HG03571 (cell line): ENCODE data around the gene PPP1R37.
A peak's percentile ranks its signal among the peaks of the same experiment; 100 is the strongest.

Experiments
- ATAC-seq: cut with Tn5 transposase; IDR thresholded peaks from one replicate; pipeline ENCODE4 v1.9.1; 2021; ENCODE audit not compliant: unreplicated experiment

Gene PPP1R37

DNA sequence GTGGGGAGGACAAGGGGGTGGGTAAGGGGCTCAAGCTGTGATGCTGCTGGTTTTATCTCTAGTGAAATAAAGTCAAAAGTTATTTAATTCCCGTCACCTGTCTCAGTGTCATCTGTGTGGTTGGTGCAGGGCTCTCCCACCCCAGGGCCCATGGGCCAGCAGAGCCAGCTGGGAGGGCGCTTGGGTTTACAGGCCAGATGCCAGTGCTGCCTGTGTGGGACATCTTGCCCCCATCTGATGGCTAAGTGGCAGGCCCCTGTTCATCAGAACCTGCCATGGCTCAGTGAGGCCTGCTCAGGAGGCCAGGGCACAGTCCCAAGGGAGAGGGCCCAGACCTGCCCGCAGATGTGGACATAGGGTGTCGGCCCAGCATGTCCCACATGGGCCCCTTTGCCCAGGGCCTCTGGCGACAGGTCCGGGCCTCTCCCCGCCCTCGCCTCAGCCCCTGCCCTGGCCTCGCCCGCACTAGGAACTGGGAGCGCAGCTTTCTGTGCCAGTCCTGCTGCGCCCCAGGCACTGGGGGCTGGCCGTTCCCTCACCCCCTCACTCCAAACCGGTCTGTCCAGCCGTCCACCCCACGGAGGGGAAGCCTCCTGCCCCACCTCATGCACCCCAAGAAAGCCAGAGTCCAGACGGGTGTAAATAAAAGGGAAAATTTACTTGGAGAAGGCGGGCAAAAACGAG lies 22.0 kb upstream of the PPP1R37 start:
- no peak for ATAC-seq

DNA sequence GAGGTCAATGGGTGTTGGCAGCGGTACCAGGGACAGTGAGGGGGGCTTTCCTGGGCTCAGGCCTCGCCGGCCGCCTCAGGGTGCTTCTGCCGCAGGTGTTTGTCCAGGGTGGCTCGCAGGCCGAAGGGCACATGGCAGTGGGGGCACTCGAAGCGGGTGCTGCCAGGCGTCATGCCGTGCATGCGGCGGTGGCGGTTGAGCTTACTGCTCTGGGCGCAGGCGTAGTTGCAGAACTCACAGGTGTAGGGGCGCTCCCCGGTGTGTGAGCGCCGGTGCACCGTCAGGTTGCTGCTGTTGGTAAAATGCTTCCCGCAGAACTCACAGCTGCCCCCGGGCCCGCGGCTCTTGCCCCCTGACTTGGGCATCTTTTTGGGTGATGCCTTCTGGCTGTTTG lies 21.4 kb upstream of the PPP1R37 start:
- ATAC-seq: no peak

DNA sequence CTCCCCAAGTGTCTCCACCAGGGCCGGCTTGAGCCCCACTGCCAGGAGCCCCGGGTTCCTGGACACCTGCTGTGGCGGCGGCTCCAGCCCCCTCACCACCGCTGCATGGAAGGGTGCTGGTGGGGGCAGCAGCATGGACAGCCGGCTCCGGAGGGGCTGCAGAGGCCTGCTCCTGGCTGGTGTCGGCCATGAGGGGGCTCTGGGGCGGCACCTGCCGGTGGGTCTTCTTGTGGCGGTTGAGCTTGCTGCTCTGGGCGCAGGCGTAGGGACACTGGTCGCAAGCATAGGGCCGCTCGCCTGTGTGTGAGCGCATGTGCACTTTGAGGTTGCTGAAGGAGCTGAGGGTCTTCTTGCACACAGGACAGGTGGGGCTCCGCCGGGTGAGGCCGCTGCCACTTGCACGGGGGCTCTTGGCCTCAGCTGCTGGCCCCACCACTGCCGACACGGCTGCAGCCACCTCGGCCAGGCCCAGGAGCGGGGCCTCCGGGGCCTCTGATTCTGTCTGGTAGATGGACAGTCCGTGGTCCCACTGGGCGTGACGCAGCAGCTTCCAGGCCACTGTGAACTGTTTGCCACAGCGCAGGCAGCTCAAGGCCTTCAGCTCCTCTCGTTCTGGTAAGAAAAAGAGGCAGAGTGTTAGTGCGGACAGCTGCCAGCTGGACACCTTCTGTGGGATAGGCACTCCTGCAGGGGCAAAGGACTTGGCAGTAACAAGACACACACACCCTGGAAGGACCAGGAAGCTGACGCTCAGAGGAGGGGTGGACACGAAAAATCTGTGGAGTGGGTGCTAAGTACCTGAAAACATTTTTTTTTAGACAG lies 20.8 kb upstream of the PPP1R37 start:
- ATAC-seq: no peak

DNA sequence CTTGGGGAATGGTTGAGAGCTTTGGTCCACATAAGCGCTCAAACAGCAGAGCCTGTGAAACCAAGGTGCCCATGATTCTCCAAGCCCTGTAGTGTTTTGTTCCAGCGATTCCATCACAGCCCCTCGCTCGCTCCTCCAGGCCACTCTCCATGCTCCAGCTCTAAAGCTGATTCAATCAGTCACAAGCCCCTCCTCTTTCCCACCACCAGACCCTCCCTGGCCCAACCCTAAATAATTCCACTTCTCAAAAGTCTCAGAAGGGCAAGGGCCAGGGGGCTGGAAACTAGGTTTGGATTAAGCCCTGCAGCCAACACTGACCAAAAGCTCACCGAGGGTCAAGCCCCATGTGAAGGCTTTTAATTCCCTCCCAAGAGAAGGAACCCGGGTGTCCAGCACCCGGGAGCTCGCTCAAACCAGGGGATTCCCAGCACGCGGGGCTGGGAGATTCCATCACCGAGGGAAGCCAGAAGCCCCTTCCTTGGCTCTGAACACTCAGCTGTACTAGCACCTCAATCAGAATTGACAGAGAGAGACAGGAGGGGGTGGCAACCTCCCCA lies 18.2 kb upstream of the PPP1R37 start:
- ATAC-seq: no peak

DNA sequence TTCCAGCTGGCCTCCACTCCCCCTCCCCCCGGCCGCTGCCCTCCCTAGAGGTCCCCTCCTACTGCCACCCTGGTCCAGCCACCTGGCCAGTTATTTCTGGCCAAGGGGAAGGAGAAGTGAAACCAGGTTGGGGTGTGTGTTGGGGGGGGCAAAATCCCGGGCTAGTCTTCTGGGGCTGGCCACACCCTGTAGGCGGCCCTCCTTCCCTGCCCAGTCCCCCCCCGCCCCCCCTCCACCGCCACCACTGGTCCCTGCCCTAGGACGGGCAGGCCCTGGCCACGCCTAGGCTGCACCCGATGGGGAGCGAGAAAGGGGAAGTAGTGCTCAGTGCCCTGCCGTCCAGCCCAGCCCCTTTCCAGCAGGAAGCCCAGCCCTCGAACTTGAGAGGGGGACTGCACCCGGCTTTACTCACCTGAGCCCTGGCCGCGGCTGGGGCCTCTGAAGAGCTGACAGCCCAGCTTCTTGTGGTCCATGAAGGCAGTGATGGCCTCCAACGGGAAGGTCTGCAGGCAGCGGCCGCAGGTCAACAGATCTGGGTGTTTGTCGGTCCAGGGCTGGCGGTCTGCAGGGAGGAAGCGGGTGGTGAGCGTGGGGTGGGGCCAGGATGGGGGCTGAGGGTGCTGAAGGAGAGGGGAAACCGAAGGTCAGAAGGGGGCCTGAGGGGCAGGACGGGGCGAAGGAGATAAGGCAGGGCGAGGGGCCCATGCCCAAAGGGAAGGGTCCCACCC lies 17.5 kb upstream of the PPP1R37 start:
- peak; percentile 57 for ATAC-seq

DNA sequence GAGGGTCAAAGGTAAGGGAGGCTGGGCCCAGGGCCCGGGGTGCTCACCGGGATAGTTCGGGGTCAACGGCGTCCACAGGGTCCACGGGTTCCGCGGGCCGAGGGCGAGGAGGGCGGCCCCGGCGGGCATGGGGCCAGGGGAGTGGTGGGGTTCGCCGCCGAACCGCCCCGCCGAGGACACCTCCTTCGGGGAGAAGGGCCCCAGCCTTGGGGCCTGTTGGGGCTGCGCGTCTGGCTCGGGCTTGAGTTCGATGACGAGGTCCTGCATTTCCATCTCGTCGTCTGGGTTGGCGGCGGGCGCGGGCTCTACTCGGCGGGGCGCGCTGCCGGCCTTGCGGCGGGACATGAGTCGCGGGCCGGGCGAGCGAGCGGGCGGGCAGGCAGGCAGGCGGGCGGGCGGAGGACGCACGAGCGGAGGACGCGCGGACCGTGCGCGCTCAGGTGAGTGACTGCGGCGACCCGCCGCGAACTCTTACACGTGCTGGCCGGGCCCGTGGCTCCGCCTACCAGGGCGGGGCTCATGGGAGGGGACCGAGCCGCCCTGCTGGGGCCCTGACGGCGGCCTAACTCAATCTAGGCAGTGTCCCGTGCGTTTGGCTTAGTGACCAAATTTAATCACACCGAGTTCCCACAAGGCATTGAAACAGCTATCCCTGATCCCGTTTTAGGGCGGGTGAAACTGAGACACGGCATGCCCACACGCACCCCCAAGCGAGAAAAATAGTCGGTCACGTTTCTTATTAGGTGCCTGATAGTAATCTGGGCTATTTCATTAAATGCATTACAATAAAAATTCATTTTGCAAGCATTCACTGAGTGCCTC lies 16.7 kb upstream of the PPP1R37 start, which contains the start of gene ZNF296:
ZNF296 (minus strand) TSS at position 450 of the 822 bp plus-strand sequence; CDS start at position 345, 105 bp downstream.
- peak; percentile 28 for ATAC-seq

DNA sequence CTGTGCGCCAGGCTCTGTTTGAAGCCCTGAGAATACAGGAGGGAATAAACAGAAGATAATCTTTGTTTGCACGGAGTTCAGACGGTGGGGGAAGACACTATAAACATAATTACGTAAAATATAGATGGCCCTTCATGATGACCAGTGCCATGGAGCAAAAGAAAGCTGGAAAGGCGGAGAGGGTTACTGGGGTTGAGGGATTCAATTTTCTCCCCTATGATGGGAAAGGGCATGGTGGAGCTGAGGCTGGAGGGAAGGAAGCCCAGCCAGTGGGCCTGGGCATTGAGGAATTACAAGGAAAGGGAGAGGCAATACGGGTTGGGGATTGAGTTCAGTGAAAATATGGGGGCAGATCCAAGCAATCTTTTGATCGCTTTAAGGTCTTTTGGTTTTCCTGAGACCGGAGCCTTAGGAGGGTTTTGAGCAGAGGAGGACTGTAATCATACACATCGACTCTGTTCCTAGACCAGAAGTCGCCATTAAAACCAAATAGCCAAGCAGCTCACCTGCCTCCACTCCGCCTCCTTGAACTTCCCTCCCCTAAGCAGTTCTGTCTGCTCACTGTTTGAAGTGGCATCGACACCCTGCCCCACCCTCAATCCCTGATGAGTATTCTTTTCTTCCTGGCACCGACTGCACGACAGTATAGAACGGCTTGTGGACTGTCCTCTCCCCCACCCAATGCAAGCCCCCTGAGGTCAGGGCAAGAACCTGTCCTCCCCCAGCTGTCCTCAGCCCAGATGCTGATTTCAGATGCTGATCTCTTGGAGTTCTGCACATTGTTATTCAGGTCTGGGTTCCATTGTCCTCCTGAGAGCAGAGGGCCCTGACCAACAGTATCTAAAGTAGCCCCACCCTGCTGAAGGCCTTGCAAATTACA lies 15.9 kb upstream of the PPP1R37 start:
- ATAC-seq: no peak

DNA sequence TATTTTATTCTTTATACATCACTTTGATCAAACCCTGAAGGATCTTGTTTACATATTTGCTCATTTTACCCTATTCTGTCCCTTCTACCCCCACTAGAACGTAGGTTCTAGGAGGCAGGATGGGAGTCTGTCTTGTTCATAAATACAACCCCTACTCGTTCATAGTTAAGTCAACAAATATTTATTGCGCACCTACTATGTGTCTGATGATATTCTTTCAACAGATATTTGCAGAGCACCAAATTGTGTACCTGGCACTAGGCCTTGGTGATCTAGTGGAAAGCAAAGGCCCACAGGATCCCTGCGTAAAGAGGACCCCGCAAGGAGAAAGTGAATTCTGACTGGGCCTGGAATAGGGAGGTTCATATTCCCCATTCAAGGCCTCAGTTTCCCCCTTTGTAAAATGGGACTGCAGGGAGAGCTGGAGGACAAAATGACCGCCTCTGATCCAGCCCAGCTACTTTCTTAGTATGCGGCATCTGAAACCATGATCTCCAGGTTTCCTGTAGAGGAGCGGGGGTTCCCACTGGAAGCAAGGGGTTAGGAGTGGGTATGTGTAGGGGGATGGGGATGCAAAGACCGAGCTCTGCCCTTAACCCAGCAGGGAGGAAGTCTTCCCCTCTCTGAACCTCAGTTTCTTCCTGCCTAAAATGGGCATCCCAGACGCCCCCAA lies 14.5 kb upstream of the PPP1R37 start:
- no peak for ATAC-seq

DNA sequence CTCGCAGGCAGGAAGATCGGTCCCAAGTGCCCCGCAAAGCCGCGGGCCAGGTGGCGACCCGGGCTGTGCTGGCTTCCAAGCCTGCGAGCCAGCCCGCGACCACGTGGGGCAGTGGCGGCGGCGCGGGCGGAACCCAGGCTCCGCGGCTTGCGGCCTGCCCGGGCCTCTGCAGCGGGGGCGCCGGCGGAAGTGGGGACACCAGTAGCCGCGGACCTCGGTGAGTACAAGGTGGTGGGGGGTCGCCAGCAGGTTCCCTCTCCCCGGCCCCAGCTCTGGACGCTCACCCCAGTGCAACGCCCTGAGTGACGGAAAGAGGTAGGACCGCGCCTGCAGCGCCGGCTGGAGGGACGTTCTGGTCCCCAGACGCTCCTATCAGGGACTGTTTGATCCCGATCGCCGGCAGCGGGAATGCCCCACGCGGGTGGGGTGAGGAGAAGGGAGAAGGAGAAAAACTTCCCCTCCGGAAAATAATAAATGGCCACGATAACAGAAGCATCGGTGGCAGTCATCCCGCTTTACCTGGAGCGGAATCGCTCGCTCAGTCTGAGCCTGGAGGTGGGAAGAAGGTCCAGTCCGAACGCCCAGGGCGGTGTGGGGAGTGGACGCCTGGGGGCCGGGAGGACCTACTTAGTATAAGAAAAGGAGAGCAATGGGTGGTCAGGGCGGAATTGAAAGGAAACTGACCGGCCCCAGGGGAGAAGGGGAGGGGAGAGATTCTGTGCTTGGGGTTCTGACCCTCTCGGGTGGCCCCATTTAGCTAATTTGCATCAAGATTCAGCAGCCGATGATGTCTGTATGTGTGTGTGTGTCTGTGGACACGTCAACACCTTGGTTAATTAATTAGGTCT lies 13.7 kb upstream of the PPP1R37 start, which contains the start of gene GEMIN7:
GEMIN7 (plus strand) TSS at position 198 of the 848 bp plus-strand sequence. CDS start 10,855 bp downstream, outside the sequence.
- ATAC-seq: peak; percentile 26

DNA sequence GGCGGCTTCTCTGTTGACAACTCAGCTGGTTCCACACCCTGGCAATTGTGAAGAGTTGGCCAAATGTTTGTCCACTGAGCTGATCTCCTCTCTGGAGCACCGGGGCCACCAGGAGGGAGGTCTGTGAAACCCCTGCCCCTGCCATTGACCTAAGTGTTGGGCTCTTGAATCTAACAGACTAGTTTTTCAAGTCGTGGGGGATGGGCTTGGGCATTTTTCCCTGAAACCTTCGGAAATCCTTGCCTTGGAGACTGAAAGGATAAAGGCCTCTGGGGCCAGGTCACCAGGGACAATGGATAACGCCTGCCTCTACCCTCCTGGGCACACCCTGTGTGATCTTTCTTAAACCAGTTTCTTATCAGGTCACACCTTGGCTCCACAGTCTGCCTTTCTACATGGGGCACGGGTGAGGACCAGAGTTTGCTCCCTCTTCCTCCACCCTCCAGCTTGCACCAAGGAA lies 13.0 kb upstream of the PPP1R37 start:
- no peak for ATAC-seq

DNA sequence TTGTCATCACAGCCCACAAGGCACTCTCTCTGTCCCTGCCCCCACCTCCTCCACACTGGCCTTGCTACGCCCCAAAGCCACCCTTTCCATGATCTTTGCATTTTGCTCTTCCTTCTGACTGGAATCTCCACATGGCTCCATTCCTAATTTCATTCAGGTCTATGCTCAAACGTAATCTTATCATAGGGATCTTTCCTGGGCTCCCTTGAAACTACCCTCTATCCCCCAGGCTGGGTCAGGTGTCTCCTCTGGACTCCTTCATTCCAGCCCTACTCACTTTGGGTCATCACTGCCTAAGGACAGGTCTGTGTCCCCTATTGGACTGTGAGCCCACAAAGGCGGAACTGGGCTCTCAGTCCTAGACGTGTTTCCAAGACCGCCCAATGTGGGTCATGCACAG lies 10.8 kb upstream of the PPP1R37 start:
- no peak for ATAC-seq

DNA sequence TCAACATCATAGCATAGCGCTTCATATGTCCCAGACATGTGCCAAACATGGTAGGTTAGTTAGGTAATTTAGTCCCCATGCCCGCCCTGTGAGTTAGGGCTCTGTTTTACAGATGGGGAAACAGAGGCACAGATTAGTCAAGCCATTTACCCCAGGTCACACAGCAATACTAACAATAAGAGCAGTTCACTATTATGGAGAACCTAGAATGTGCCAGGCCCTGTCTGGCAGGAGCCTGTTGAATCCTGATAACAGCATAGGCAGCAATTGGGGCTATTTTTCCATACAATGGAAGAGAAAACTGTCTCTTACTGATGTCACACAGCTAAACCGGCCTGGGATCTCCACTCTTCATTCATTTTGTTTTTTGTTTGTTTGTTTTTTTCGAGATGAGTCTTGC lies 6.5 kb upstream of the PPP1R37 start:
- no peak for ATAC-seq

DNA sequence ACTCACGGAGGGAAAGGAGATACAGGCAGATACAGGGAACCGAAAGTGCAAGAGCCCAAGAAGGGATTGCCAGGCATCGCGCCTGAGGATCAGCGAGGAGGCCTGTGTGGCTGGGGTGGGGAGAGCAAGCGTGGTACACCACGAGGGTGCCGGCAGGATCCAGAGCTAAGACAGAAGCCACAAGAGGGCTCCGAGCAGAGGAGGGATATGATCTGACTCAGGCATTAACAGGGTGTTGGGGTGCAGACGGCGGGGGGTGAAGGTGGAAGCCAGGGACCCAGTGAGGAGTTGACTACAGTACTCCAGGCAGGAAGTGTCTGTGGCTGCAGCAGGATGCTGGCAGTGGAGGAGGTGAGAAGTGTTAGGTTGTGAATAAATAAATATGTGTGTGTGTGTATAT lies 5.4 kb upstream of the PPP1R37 start:
- no peak for ATAC-seq

DNA sequence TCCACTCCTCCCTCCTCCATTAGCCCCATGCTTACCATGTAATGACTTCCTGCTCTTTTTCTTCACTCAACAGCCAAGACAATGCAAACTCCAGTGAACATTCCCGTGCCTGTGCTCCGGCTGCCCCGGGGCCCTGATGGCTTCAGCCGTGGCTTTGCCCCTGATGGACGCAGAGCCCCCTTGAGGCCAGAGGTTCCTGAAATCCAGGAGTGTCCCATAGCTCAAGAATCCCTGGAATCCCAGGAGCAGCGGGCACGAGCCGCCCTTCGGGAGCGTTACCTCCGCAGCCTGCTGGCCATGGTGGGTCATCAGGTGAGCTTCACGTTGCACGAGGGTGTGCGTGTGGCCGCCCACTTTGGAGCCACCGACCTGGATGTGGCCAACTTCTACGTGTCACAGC lies 2.9 kb upstream of the PPP1R37 start:
- ATAC-seq: no peak

DNA sequence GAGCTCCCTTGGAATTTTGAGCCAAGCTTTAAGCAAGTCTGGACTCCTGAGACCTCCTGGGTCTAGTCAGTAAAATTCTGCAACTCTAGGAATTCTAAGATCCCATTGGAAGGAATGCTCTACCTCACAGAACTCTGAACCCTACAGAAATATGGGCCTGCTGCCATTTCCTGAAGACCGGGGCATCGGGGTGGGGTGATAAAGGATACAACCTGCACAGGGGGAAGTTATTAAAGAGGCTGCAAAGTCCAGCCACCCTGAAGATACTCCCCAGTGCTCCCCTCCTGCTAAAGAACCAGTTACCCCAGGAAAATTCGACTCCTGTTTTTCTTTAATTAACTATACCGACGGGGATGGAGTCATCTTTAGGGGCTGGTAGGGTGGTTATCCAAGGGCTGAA lies 2.4 kb upstream of the PPP1R37 start:
- ATAC-seq: no peak

DNA sequence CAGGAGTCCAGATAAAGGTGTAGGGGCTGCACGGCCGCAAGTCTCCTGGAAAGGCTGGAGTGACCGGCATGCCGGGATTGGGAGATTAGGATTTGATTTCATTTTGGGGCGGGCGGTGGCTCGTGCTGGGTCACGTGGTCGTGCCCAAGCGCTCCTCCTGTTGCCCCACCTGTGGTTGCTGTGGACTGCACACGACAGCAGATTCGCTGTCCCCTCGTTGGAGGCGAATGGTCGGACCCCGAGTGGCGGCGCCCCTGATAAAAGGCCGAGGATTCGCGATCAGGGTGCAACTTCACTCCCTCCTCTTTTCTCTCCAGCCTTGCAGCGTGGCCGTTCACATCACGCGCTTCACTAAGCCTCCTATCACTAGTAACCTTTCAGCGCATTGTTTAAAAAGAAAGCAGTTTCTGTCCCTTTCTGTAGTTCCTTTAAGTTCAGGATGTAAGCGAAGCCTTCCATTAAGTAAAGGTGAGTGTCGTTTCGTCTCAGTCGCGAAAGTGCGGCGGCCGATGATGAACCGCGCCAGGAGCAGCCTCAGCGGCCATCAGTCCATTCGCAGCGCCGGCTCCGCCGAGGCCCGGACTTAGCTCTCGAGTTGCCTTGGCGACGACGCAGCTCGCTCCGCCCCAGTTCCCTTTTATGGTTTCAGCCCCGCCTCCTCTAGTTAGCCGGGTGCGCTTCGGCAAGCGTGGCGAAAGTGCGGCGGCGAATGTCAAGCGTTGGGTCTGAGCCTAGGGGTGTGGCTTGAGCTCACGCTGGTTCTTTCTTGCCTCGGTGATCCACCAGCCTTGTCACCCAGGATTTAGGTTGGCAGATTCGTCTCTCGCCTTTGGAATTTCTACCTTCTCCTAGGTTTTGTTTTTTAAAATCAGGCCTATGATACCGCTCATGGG lies 1.7 kb upstream of the PPP1R37 start:
- peak; percentile 49 for ATAC-seq

DNA sequence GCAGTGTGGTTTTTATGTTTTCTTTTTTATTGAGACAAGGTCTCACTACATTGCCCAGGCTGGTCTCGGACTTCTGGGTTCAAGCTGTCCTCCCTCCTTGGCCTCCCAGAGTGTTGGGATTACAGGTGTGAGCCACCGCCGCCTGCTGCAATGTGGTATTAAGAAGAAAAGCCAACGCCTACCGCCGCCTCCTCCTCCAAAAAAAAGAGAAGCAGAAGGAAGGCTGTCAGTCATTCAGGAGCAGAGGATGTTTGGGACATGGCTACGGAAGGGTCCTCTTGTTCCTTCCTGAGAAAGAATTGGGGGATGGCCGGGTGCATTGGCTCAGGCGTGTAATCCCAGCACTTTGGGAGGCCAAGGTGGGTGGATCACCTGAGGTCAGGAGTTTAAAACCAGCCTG lies 1.2 kb downstream of the PPP1R37 start:
- ATAC-seq: no peak
